Erythroblast (primary cell): ENCODE results near the gene SERGEF.

ENCODE experiments used
- GATA1 ChIP-seq: IDR thresholded peaks from 2 replicates; pipeline ENCODE4 v1.6.1; 2011; ENCODE audit warnings: low read depth, mild to moderate bottlenecking, control low read depth, low read length, moderate library complexity
- POLR2A ChIP-seq: IDR thresholded peaks from 2 replicates; pipeline ENCODE4 v1.6.1; 2011; ENCODE audit warnings: mild to moderate bottlenecking, low read length

GRCh38 chr11:17814546-17814945, 198.3 kb downstream of the SERGEF start:
- TF ChIP-seq POLR2A (no peak), GATA1 (no peak)
